Glomerular endothelial cell (primary cell): ENCODE results near the gene D2HGDH. TPM values are rescaled to one million over a fixed set of nuclear protein-coding genes. Genes with fewer than 3 reads are reported as not detected.
"Not testable (repeated sequence)": the region's sequence is repeated elsewhere in the genome, so short reads cannot be mapped to it uniquely, and the experiment has no call there.

Source experiments
- DNase-seq: peaks from one replicate; pipeline ENCODE4 v3.0.0-alpha.2; 2011; ENCODE audit warnings: low read depth, low spot score; ENCODE audit errors: extremely low read depth
- total RNA-seq: library from RNA; depleted of rRNA; stranded (reverse); fragments of >200 nt; gene quantifications from 2 replicates; pipeline ENCODE4 v1.2.3, GENCODE V29; 2015

The D2HGDH gene
- total RNA-seq, 1 donor from 2014 or later: 11.2 TPM

GRCh38 chr2:241788572-241788971 is 54.1 kb downstream of the D2HGDH start:
- DNase-seq: no peak

- DNase-seq: not testable (repeated sequence)
Observed at GRCh38 chr2:241791385-241791784, 57.0 kb downstream of the D2HGDH start.

- DNase-seq: no peak
Observed at GRCh38 chr2:241793385-241793784, 59.0 kb downstream of the D2HGDH start.

DNA sequence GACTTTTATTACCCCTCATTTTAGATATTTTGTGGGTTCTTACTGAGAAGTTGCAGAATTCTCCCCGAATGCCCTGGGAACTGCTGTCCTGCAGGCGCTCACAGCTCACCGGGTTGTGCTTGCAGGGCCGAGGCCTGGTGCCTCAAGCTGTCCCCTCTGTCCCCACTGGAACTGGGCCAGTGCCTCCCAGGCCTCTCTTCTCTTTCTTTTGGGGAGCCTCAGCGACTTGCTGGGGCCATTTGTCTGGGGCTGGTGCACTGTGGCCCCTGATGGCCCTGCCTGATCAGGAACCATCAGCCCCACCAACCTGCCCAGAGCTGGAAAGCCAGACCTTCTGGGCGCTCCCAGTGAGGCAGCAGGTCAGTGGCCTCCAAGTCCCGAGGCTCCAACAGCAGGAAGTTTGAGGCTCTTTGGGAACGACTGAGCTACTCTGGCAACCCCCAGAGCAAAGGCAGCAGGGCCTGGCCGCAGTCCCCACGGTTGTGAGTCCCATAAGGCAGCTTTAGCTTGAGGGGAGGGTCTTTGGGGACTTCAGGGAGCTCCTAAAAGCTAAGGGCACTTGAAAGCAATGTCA is 59.9 kb downstream of the D2HGDH start:
- no peak for DNase-seq

DNA sequence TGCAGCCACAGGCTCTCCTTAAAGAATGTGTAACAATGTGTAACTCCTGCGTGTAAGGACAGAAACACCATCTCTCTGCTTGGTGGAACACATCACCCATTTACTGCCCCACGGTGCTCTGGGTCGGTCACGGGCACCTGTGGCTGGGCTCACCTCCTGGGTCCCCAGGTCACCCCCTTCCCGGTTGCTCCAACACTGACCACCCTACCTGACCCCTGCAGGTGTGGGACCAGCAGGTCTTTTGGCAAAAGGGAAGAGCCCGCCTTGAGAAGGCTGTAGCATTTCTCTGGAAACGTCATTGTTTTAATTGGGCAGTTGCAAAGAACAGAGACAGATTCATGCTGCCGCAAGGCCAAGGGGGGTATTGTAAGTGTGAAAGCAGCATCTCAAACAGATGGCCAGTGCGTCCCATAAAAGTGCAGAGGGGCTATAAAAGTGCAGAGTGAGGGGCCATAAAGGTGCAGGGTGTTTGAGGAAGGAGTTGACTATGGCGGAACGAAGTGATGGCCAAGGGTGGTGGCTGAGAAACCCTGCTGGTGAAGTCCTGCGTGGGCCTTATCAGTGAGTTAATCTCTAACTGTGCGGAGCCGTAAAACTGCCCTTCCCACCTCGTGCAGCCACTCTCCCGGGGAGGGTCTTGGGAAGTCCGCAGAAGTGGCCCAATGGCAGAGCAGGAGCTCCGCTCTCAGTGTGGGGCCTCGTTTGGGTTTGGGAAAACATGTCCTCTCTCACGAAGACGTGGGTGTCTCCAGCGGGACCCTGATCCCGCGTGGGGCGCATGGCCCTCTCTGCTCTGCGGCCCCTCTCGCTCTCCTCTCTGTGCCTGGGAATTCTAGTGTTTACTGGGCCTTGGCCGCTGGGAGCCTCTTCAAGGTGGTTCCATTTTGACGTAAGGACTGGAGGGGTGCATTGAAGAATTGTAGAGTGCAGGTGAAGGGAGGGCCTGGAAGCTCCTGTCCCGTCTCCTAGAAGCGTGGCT is 60.9 kb downstream of the D2HGDH start:
- no peak for DNase-seq

- DNase-seq: no peak
Observed at GRCh38 chr2:241796209-241796608, 61.8 kb downstream of the D2HGDH start.

- no peak for DNase-seq
Observed at GRCh38 chr2:241796610-241797138, 62.2 kb downstream of the D2HGDH start.

GRCh38 chr2:241797441-241798080 is 63.1 kb downstream of the D2HGDH start:
- DNase-seq: no peak

- no peak for DNase-seq
Observed at GRCh38 chr2:241798081-241798630, 63.7 kb downstream of the D2HGDH start.

DNA sequence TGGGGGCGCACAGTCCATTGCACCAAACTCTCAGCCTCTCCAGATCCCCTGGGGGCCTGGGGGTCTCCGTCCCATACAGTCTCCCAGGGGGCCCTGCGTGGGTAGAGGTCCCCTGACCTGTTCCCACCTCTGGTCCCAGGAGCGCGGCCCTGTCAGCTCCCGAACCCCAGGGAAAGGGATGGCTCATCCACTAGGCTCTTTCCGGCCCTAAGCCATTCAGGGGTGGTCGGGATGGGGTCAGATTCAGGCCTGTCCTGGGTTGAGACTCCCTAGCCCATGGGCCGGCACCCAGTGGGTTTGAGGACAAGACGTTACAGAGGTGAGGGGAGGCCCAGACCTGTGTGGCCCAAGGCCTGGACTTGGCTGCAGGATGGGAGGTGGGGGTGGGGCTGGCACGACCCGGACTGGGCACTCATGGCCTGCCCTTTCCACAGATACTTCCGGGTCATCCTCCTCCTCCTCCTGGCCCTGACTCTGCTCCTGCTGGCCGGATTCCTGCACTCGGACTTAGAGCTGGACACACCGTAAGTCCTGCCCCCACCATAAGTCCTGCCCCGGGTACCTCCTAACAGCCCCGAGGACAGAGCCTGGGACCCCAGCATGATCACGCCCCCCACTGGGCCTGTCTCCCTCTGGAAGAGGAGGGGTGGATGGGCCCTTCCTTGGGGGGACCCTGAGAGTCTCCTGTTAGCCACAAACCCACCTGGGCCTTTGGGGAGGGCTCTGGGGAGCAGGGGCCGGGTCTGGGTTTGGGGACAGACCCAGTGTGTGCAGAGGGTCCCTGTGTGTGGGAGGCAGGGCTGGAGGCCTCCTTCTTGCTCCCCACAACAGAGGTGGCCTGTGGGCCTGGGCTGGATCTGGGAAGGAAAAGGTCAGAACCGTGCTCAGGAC is 64.4 kb downstream of the D2HGDH start:
- DNase-seq: no peak

GRCh38 chr2:241799522-241800197 is 65.2 kb downstream of the D2HGDH start:
- DNase-seq: no peak

DNA sequence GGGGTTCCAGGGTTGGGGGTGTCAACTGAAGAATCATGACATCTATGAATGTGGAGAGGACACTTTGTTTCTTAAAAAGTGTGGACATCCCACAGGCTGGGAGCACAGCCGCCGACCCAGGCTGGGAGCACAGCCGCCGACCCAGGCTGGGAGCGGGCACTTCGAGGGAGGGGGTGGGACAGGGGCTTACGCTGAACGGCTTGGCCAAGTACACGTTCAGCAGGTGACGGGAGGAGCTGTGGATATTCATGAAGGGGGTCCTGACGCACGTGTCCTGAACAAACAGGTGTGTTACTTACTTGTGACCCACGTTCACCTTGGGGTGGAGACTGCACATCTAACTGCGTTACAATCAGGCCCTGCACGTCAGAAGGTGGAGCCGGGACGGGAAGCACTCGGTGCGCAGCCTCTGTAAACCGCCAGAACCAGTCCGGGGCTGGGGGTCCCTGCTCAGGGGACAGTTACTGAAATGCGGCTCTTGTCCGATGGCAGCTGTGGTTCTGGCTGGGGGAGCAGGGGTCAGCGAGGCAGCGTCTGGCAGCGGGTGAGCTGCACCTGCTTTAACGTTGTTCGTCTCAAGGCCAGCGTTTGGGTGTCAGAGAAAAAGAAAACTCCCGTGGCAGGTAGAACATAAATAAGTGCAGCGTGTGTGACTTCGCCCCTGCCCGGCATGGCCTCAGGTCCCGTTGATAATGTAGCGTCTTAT is 65.9 kb downstream of the D2HGDH start:
- not testable (repeated sequence) for DNase-seq

- no peak for DNase-seq
Observed at GRCh38 chr2:241801611-241802420, 67.4 kb downstream of the D2HGDH start.

GRCh38 chr2:241802421-241803318 is 68.2 kb downstream of the D2HGDH start:
- DNase-seq: no peak

DNA sequence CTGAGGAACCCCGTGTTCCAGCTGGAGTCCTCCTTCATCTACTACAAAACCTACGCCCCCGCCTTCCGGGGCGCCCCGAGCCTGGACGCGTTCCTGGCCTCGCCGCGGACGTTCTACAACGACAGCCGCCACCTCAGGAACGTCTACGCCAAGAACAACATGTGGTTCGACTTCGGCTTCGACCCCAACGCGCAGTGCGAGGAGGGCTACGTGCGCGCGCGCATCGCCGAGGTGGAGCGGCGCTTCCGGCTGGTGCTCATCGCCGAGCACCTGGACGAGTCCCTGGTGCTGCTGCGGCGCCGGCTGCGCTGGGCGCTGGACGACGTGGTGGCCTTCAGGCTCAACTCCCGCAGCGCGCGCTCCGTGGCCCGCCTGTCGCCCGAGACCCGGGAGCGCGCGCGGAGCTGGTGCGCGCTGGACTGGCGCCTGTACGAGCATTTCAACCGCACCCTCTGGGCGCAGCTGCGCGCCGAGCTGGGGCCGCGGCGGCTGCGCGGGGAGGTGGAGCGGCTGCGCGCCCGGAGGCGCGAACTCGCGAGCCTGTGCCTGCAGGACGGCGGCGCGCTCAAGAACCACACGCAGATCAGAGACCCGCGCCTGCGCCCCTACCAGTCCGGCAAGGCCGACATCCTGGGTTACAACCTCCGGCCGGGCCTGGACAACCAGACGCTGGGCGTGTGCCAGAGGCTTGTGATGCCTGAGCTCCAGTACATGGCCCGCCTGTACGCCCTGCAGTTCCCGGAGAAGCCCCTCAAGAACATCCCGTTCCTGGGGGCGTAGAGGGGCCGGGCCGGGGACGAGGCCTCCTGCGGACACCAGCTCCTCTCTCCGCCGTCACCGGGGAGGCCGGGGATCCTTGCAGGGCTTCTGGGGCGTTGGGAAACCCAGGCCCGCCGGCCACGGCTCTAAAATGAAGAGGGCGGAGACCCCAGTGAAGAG is 69.2 kb downstream of the D2HGDH start:
- no peak for DNase-seq
